HCT116 (cell line): Measurements from ENCODE around the gene IL18RAP. TPM values are rescaled to one million over a fixed set of nuclear protein-coding genes. Genes with fewer than 3 reads are reported as not detected.

Experiments used
- ATAC-seq: fragments of 200-7000 bp; cut with Tn5 transposase; 2 replicates; pipeline ENCODE4 v1.9.1; 2020; ENCODE audit warnings: mild to moderate bottlenecking, moderate library complexity
- BruUV-seq: library from RNA; stranded (reverse); fragments of 400-500 nt; replicated peaks from 2 replicates; lab custom pipeline; 2021; lab: Mats Ljungman, UMichigan
- CTCF ChIA-PET: fragments of 300-600 bp; sonication (Branson Sonifier 250); formaldehyde crosslinking; loops from one replicate; lab custom pipeline; 2021; ENCODE audit warnings: antibody characterized with exemption; lab: Charles Lee
- POLR2A ChIA-PET: fragments of 300-600, 350-600 bp; sonication (Branson Sonifier 250); formaldehyde crosslinking; loops from one replicate; lab custom pipeline; 2021; ENCODE audit warnings: antibody characterized with exemption; lab: Charles Lee
- RAD21 ChIA-PET, 2 experiments: fragments of 300-600 bp; sonication (Branson Sonifier 250); formaldehyde crosslinking; loops; one replicate each; lab custom pipeline; 2023; ENCODE audit warnings: low total read pairs in 2 of 2; ENCODE audit not compliant: uncharacterized antibody in 2 of 2, unreplicated experiment in 2 of 2, low non-redundant PET in 1 of 2; lab: Charles Lee
- DNase-seq: peaks from one replicate; pipeline ENCODE4 v3.0.0-alpha.2; 2010; ENCODE audit warnings: low read depth, low spot score
- H2AFZ ChIP-seq: fragments of 200-600 bp; shearing (Covaris generic), sonication (generic); 2 replicates; pipeline ENCODE4 v1.6.1; 2017; ENCODE audit warnings: low read depth, mixed run types, mixed read lengths, antibody characterized with exemption, low read length; ENCODE audit not compliant: poor library complexity, severe bottlenecking
- H3K27ac ChIP-seq: 2 replicates; pipeline ENCODE4 v1.5.1; 2012; ENCODE audit warnings: low read depth, low read length
- H3K27me3 ChIP-seq: fragments of 200-600 bp; sonication (generic); 2 replicates; pipeline ENCODE4 v1.6.1; 2016; ENCODE audit warnings: mixed run types, low read length, mixed read lengths; ENCODE audit not compliant: insufficient read depth
- H3K36me3 ChIP-seq, 2 experiments: fragments of 200-500 bp in 1 of 2; fragments of 200-600 bp in 1 of 2; sonication (Bioruptor generic) in 1 of 2; sonication (generic) in 1 of 2; 2 replicates each; pipeline versions ENCODE4 v1.5.1 to v1.6.1; 2014 to 2016; ENCODE audit warnings: low read length in 2 of 2, inconsistent platforms in 1 of 2, mixed read lengths in 1 of 2, mixed run types in 1 of 2; ENCODE audit not compliant: insufficient read depth in 2 of 2, control insufficient read depth in 1 of 2
- H3K4me1 ChIP-seq, 2 experiments: fragments of 200-600 bp in 1 of 2; sonication (generic) in 1 of 2; 2 replicates each; pipeline versions ENCODE4 v1.5.1 to v1.6.1; 2012 to 2017; ENCODE audit warnings: low read length in 2 of 2, inconsistent platforms in 1 of 2, mild to moderate bottlenecking in 1 of 2, mixed read lengths in 1 of 2, mixed run types in 1 of 2, moderate library complexity in 1 of 2; ENCODE audit not compliant: insufficient read depth in 2 of 2, control insufficient read depth in 1 of 2
- H3K4me2 ChIP-seq: fragments of 200-600 bp; sonication (generic); 2 replicates; pipeline ENCODE4 v1.6.1; 2017; ENCODE audit warnings: mixed run types, low read length, mixed read lengths
- H3K4me3 ChIP-seq, 2 experiments: fragments of 200-600 bp in 1 of 2; sonication (generic) in 1 of 2; replicated peaks in 1 of 2; 2 replicates each; pipeline ENCODE4 v1.5.1; 2011 to 2016; ENCODE audit warnings: low read length in 2 of 2, control low read depth in 1 of 2, low read depth in 1 of 2, mild to moderate bottlenecking in 1 of 2, mixed read lengths in 1 of 2, mixed run types in 1 of 2
- H3K79me2 ChIP-seq: fragments of 200-600 bp; sonication (generic); 2 replicates; pipeline ENCODE4 v1.6.1; 2017; ENCODE audit warnings: mild to moderate bottlenecking, mixed run types, low read length, moderate library complexity, mixed read lengths; ENCODE audit not compliant: insufficient read depth
- H3K9ac ChIP-seq: fragments of 200-600 bp; sonication (generic); 2 replicates; pipeline ENCODE4 v1.6.1; 2016; ENCODE audit warnings: low read length, mixed read lengths
- H3K9me2 ChIP-seq: fragments of 200-600 bp; sonication (generic), shearing (Covaris generic); 2 replicates; pipeline ENCODE4 v1.6.1; 2017; ENCODE audit warnings: mixed run types, mild to moderate bottlenecking, moderate library complexity; ENCODE audit not compliant: insufficient read depth
- H3K9me3 ChIP-seq, 2 experiments: fragments of 200-500 bp in 1 of 2; fragments of 200-600 bp in 1 of 2; sonication (Bioruptor generic) in 1 of 2; sonication (generic) in 1 of 2; 2 replicates each; pipeline ENCODE4 v1.6.1; 2014 to 2017; ENCODE audit warnings: low read length in 2 of 2, mixed read lengths in 2 of 2, inconsistent platforms in 1 of 2, low read depth in 1 of 2, mild to moderate bottlenecking in 1 of 2, mixed run types in 1 of 2, moderate library complexity in 1 of 2; ENCODE audit not compliant: control insufficient read depth in 1 of 2, insufficient read depth in 1 of 2
- H4K20me1 ChIP-seq: fragments of 200-600 bp; sonication (generic), shearing (Covaris generic); 2 replicates; pipeline ENCODE4 v1.6.1; 2017; ENCODE audit warnings: mixed run types, mild to moderate bottlenecking, moderate library complexity; ENCODE audit not compliant: insufficient read depth
- ATF3 ChIP-seq: IDR thresholded peaks from 2 replicates; pipeline ENCODE4 v1.6.1; 2012
- CBX3 ChIP-seq: IDR thresholded peaks from 2 replicates; pipeline ENCODE4 v1.6.1; 2012; ENCODE audit warnings: low read depth
- CEBPB ChIP-seq: IDR thresholded peaks from 2 replicates; pipeline ENCODE4 v1.6.1; 2012; ENCODE audit warnings: low read depth
- EGR1 ChIP-seq: IDR thresholded peaks from 2 replicates; pipeline ENCODE4 v1.6.1; 2012; ENCODE audit warnings: low read depth
- EZH2 ChIP-seq: fragments of 200-600 bp; sonication (generic); IDR thresholded peaks from 2 replicates; pipeline ENCODE4 v1.6.1; 2017; ENCODE audit warnings: antibody characterized with exemption, mixed run types
- EZH2phosphoT487 ChIP-seq: fragments of 200-600 bp; IDR thresholded peaks from 2 replicates; pipeline ENCODE4 v1.6.1; 2018; ENCODE audit warnings: antibody characterized with exemption, borderline replicate concordance
- FOSL1 ChIP-seq: IDR thresholded peaks from 2 replicates; pipeline ENCODE4 v1.6.1; 2012; ENCODE audit warnings: low read depth
- JUND ChIP-seq: IDR thresholded peaks from 2 replicates; pipeline ENCODE4 v1.6.1; 2012
- POLR2A ChIP-seq: IDR thresholded peaks from 2 replicates; pipeline ENCODE4 v1.7.0; 2011; ENCODE audit warnings: borderline replicate concordance; ENCODE audit not compliant: insufficient read depth, insufficient read length; ENCODE audit errors: extremely low read depth
- REST ChIP-seq: IDR thresholded peaks from 2 replicates; pipeline ENCODE4 v1.6.1; 2012; ENCODE audit warnings: low read depth
- SIN3A ChIP-seq: IDR thresholded peaks from 2 replicates; pipeline ENCODE4 v1.6.1; 2012; ENCODE audit warnings: low read depth
- SRF ChIP-seq: IDR thresholded peaks from 2 replicates; pipeline ENCODE4 v1.6.1; 2012; ENCODE audit warnings: low read depth
- TCF7L2 ChIP-seq: IDR thresholded peaks from 2 replicates; pipeline ENCODE4 v1.7.0; 2011; ENCODE audit warnings: borderline replicate concordance, inconsistent platforms; ENCODE audit not compliant: insufficient read depth, insufficient read length; ENCODE audit errors: extremely low read depth
- YY1 ChIP-seq: IDR thresholded peaks from 2 replicates; pipeline ENCODE4 v1.6.1; 2011; ENCODE audit warnings: low read length, low read depth, moderate library complexity, mild to moderate bottlenecking; ENCODE audit not compliant: insufficient replicate concordance; ENCODE audit errors: extremely low read depth
- ZBTB33 ChIP-seq: IDR thresholded peaks from 2 replicates; pipeline ENCODE4 v1.6.1; 2011; ENCODE audit warnings: mild to moderate bottlenecking, low read length, moderate library complexity; ENCODE audit not compliant: insufficient replicate concordance; ENCODE audit errors: extremely low read depth
- ZFX ChIP-seq: fragments of 450-650 bp; IDR thresholded peaks from 2 replicates; pipeline ENCODE4 v1.6.1; 2017
- ZNF274 ChIP-seq: fragments of 200-500 bp; sonication (Bioruptor generic); IDR thresholded peaks from 2 replicates; pipeline ENCODE4 v1.6.1; 2014; ENCODE audit warnings: mild to moderate bottlenecking, low read depth, low read length, inconsistent platforms
- intact Hi-C: fragments of 100-400 bp; cut with micrococcal nuclease; formaldehyde crosslinking; loops from 2 replicates; pipeline ENCODE4 v1.10.0; 2022
- total RNA-seq: library from RNA; stranded (reverse); gene quantifications from one replicate; pipeline ENCODE4 v1.2.1, GENCODE V29; 2021; ENCODE audit not compliant: unreplicated experiment
- TF ChIP-seq, protein P1 (sequence below): IDR thresholded peaks from 2 replicates; pipeline ENCODE4 v1.6.1; 2012

IL18RAP gene
- total RNA-seq, 1 experiment from 2014 or later = not detected

DNA sequence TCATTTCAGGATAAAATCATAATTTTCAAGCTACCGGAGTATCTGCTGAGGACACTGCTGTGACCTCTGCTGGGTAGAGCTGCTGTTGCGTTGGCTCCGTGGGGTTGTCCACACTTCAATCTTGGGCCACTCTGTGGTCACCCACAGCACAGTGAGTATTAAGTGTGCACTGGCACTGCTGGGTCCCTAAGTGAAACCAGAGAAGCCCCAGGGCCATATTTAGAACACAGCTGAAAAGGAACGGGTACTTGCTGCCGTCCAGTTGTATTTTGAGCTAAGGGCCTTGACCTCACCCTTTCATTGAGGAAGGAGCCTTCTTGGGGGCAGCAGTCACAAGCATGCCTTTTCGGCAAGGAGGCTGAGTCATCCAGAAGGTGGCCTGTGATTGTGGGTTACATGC, 60.1 kb downstream of the IL18RAP start (continued):
- TF ChIP-seq REST = no peak
- TF ChIP-seq FOSL1 = no peak
- no peak for TF ChIP-seq ZFX
- TF ChIP-seq, protein P1, sequence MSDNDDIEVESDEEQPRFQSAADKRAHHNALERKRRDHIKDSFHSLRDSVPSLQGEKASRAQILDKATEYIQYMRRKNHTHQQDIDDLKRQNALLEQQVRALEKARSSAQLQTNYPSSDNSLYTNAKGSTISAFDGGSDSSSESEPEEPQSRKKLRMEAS = no peak
- no peak for TF ChIP-seq SRF
- no peak for TF ChIP-seq ATF3
- no peak for TF ChIP-seq YY1

- no peaks in the 10 kb centered on the region for H4K20me1 ChIP-seq
- H3K9me2 ChIP-seq = no peaks in the 10 kb centered on the region
- ATAC-seq (no peak), DNase-seq (no peak)
- no peak overlapping the region for H3K4me3 ChIP-seq
- RAD21 ChIA-PET = no interaction called here
- intact Hi-C loops = no loop called here
- no peak overlapping the region for H3K9ac ChIP-seq
- no peak overlapping the region for H3K27ac ChIP-seq
- H3K4me2 ChIP-seq = no peak overlapping the region
- H3K9me3 ChIP-seq = no peaks in the 10 kb centered on the region
- CTCF ChIA-PET = interaction anchor here (1.0 to 2.6 kb wide), 2 partner anchors 12 to 131 kb away, joined by 3 to 14 read pairs; partner anchors contain the start of gene SLC9A4
- no peaks in the 10 kb centered on the region for H3K36me3 ChIP-seq
- H3K4me1 ChIP-seq = no peaks in the 10 kb centered on the region; a peak in 1 of 4 replicates
- no peaks in the 10 kb centered on the region for H3K79me2 ChIP-seq
- POLR2A ChIA-PET = no interaction called here
- H3K27me3 ChIP-seq = peaks cover 8% of the 10 kb centered on the region; the same call in 1 of the 2 replicates
- no TSS peak for BruUV-seq
- no peak overlapping the region for H2AFZ ChIP-seq
- TF ChIP-seq SIN3A = no peak
- TF ChIP-seq, protein P1 = no peak
- no peak for TF ChIP-seq EZH2
- no peak for TF ChIP-seq CBX3
- TF ChIP-seq ATF3 = no peak
- TF ChIP-seq EZH2phosphoT487 = no peak
- TF ChIP-seq ZBTB33 = no peak
- TF ChIP-seq POLR2A = no peak
- TF ChIP-seq SRF = no peak
- no peak for TF ChIP-seq TCF7L2
- no peak for TF ChIP-seq JUND
- no peak for TF ChIP-seq CEBPB
- no peak for TF ChIP-seq YY1
- no peak for TF ChIP-seq EGR1
- no peak for TF ChIP-seq ZNF274
- TF ChIP-seq FOSL1 = no peak
Observed at GRCh38 chr2:102484310-102485061, 61.5 kb downstream of the IL18RAP start.
